RWPE1 (cell line): Measurements from ENCODE around the gene SPOCK1.

Source experiments
- CTCF ChIA-PET: fragments of 350-600 bp; sonication (Branson Sonifier 250); formaldehyde crosslinking; extraction: SDS; loops from one replicate; lab custom pipeline; 2021; lab: Yijun Ruan, JAX
- POLR2A ChIA-PET: fragments of 400-600 bp; formaldehyde crosslinking; extraction: SDS; loops from one replicate; lab custom pipeline; 2020; ENCODE audit warnings: antibody characterized with exemption; ENCODE audit not compliant: low non-redundant PET; lab: Yijun Ruan, JAX
- DNase-seq: peaks from one replicate; pipeline ENCODE4 v3.0.0; 2012; ENCODE audit warnings: low spot score
- H3K27ac ChIP-seq: fragments of 450-650 bp; 2 replicates; pipeline ENCODE4 v1.5.1; 2017
- CTCF ChIP-seq: fragments of 450-650 bp; conservative IDR thresholded peaks from 2 replicates; pipeline ENCODE4 v1.5.1; 2017; ENCODE audit warnings: low read depth, mild to moderate bottlenecking

Gene SPOCK1

GRCh38 chr5:137461391-137462264 is 37.5 kb downstream of the SPOCK1 start:
- TF ChIP-seq CTCF = no peak
- no peak for DNase-seq
- ChIA-PET CTCF (interaction anchor here (0.7 to 1.2 kb wide), 2 partner anchors 120 to 1924 kb away, joined by 3 read pairs; no protein-coding TSS in a partner anchor), POLR2A (no interaction called here)
- no peak overlapping the region for H3K27ac ChIP-seq

- H3K27ac ChIP-seq = no peak overlapping the region
- ChIA-PET CTCF (no interaction called here), POLR2A (no interaction called here)
- TF ChIP-seq CTCF = no peak
- DNase-seq = no peak
These were observed 44.5 kb downstream of the SPOCK1 start for GRCh38 chr5:137454671-137455070.

- ChIA-PET POLR2A (no interaction called here), CTCF (interaction anchor here (0.7 to 1.1 kb wide), 2 partner anchors 13 to 90 kb away, joined by 4 read pairs; no protein-coding TSS in a partner anchor)
- DNase-seq = peak; percentile 45
- H3K27ac ChIP-seq = no peak overlapping the region
- TF ChIP-seq CTCF = no peak
These were observed 45.5 kb downstream of the SPOCK1 start for GRCh38 chr5:137453483-137454080.

GRCh38 chr5:137450759-137451158 is 48.4 kb downstream of the SPOCK1 start:
- H3K27ac ChIP-seq = no peak overlapping the region
- ChIA-PET CTCF (no interaction called here), POLR2A (no interaction called here)
- TF ChIP-seq CTCF = no peak
- no peak for DNase-seq

- no peak overlapping the region for H3K27ac ChIP-seq
- ChIA-PET CTCF (no interaction called here), POLR2A (no interaction called here)
- TF ChIP-seq CTCF = no peak
- no peak for DNase-seq
These were observed 50.3 kb downstream of the SPOCK1 start for GRCh38 chr5:137448868-137449267.

GRCh38 chr5:137446615-137447014 is 52.5 kb downstream of the SPOCK1 start:
- ChIA-PET CTCF (no interaction called here), POLR2A (no interaction called here)
- H3K27ac ChIP-seq = no peak overlapping the region
- DNase-seq = no peak
- no peak for TF ChIP-seq CTCF
